Aorta (tissue), 5 donors: ENCODE data around the gene ATP6V0D1. TPM values are rescaled to one million over a fixed set of nuclear protein-coding genes. Genes with fewer than 3 reads are reported as not detected.
"Not testable (repeated sequence)": the region's sequence is repeated elsewhere in the genome, so short reads cannot be mapped to it uniquely, and the experiment has no call there.

ENCODE experiments used
- ATAC-seq: fragments of 200-7000 bp; cut with Tn5 transposase; one replicate; pipeline ENCODE4 v1.9.1; 2022; ENCODE audit warnings: moderate library complexity; ENCODE audit not compliant: low FRiP score
- DNase-seq, 2 donors: peaks; one replicate each; pipeline ENCODE4 v3.0.0-alpha.2; 2020
- H3K27ac ChIP-seq, 2 donors: one replicate each; pipeline ENCODE4 v1.5.1; 2013; ENCODE audit warnings: low read length in 2 of 2, mild to moderate bottlenecking in 2 of 2, moderate library complexity in 2 of 2, control low read depth in 1 of 2, inconsistent platforms in 1 of 2, low read depth in 1 of 2
- H3K27me3 ChIP-seq, 2 donors: one replicate each; pipeline ENCODE4 v1.6.1; 2013; ENCODE audit warnings: control low read depth in 1 of 2, low read length in 1 of 2, mild to moderate bottlenecking in 1 of 2, moderate library complexity in 1 of 2; ENCODE audit not compliant: insufficient read depth in 2 of 2, control insufficient read depth in 1 of 2
- H3K36me3 ChIP-seq, 2 donors: one replicate each; pipeline ENCODE4 v1.6.1; 2013; ENCODE audit warnings: control low read depth in 1 of 2, low read length in 1 of 2, mild to moderate bottlenecking in 1 of 2; ENCODE audit not compliant: insufficient read depth in 2 of 2, control insufficient read depth in 1 of 2
- H3K4me1 ChIP-seq, 2 donors: one replicate each; pipeline ENCODE4 v1.6.1; 2013; ENCODE audit warnings: low read length in 2 of 2, control low read depth in 1 of 2, mild to moderate bottlenecking in 1 of 2, moderate library complexity in 1 of 2; ENCODE audit not compliant: insufficient read depth in 2 of 2, control insufficient read depth in 1 of 2
- H3K4me3 ChIP-seq, 2 donors: one replicate each; pipeline ENCODE4 v1.5.1; 2013; ENCODE audit warnings: low read length in 2 of 2, control low read depth in 1 of 2, mild to moderate bottlenecking in 1 of 2
- H3K9me3 ChIP-seq: one replicate; pipeline ENCODE4 v1.6.1; 2013; ENCODE audit warnings: mild to moderate bottlenecking, low read length; ENCODE audit not compliant: control insufficient read depth
- WGBS, 2 donors: extraction: QIAGEN DNeasy Blood & Tissue Kit; methylation state at CpG; one replicate each; pipeline ENCODE4 v1.1.7; 2013; 5-methylcytosine and 5-hydroxymethylcytosine counted together
- intact Hi-C, 2 donors: fragments of 100-400 bp; cut with DNase I; formaldehyde crosslinking; loops; one replicate each; pipeline versions ENCODE4 v1.14.2 to v1.15.0; 2022
- polyA plus RNA-seq, 2 donors: library from polyadenylated mRNA; stranded (reverse); fragments of 200-250 nt; gene quantifications; one replicate each; pipeline ENCODE4 v1.2.3, GENCODE V29; 2013
- total RNA-seq, 2 donors: library from RNA; stranded (reverse); fragmentation: NEBNext Ultra II Directional; extraction: Animal tissue kit (Norgen Biotek cat#: 25700); gene quantifications; one replicate each; pipeline ENCODE4 v1.2.1, GENCODE V29; 2021
- donor health status: healthy with polysubstance abuse.
- donor health status: Bipolar disorder and iron deficiency.
- donor health status: DM: no; HTN: no; CAD: no.
- donor health status: DM: no; HTN: no; CAD: no.
- donor health status: DM: yes; HTN: yes; CAD: no.

The ATP6V0D1 gene
- total and polyA plus RNA-seq, 4 donors = 52.0 to 88.0 (median 60.3) TPM

GRCh38 chr16:67415421-67415820, 65.5 kb downstream of the ATP6V0D1 start:
- H3K4me3 ChIP-seq = peak overlapping the region in 1 of 2 donors; percentile 70
- WGBS, 2 donors = 88 to 91% methylated on average over 19 of the region's 19 CpGs
- H3K36me3 ChIP-seq, H3K27ac ChIP-seq, H3K9me3 ChIP-seq, ATAC-seq, intact Hi-C loops, H3K4me1 ChIP-seq, DNase-seq, H3K27me3 ChIP-seq: not testable (repeated sequence)

GRCh38 chr16:67413978-67414911, 66.7 kb downstream of the ATP6V0D1 start:
- ATAC-seq (no peak), DNase-seq (no peak)
- no peaks in the 10 kb centered on the region for H3K36me3 ChIP-seq
- no peak overlapping the region for H3K4me3 ChIP-seq
- H3K27ac ChIP-seq = no peak overlapping the region
- no peaks in the 10 kb centered on the region for H3K4me1 ChIP-seq
- intact Hi-C loops = no loop called here
- H3K9me3 ChIP-seq = no peaks in the 10 kb centered on the region
- no peaks in the 10 kb centered on the region for H3K27me3 ChIP-seq
- 65 to 70% methylated on average over 6 of the region's 6 CpGs for WGBS, 2 donors

GRCh38 chr16:67412294-67412693, 68.7 kb downstream of the ATP6V0D1 start:
- no peaks in the 10 kb centered on the region for H3K9me3 ChIP-seq
- no peaks in the 10 kb centered on the region for H3K27me3 ChIP-seq
- DNase-seq (no peak), ATAC-seq (no peak)
- no peaks in the 10 kb centered on the region for H3K36me3 ChIP-seq
- no peak overlapping the region for H3K4me3 ChIP-seq
- H3K27ac ChIP-seq = no peak overlapping the region
- no peaks in the 10 kb centered on the region for H3K4me1 ChIP-seq
- intact Hi-C loops = no loop called here
- 30 to 59% methylated on average over 2 of the region's 2 CpGs for WGBS, 2 donors

- intact Hi-C loops = no loop called here
- WGBS, 2 donors = 91 to 93% methylated on average over 3 of the region's 3 CpGs
- H3K4me3 ChIP-seq = no peak overlapping the region
- no peaks in the 10 kb centered on the region for H3K27me3 ChIP-seq
- DNase-seq (no peak), ATAC-seq (no peak)
- no peaks in the 10 kb centered on the region for H3K4me1 ChIP-seq
- H3K9me3 ChIP-seq = no peaks in the 10 kb centered on the region
- H3K36me3 ChIP-seq = no peaks in the 10 kb centered on the region
- H3K27ac ChIP-seq = no peak overlapping the region
Measured at GRCh38 chr16:67411339-67411738, 69.6 kb downstream of the ATP6V0D1 start.

GRCh38 chr16:67409631-67410030, 71.3 kb downstream of the ATP6V0D1 start:
- ATAC-seq (no peak), DNase-seq (no peak)
- H3K36me3 ChIP-seq = no peaks in the 10 kb centered on the region
- no peaks in the 10 kb centered on the region for H3K27me3 ChIP-seq
- H3K4me3 ChIP-seq = no peak overlapping the region
- no peaks in the 10 kb centered on the region for H3K4me1 ChIP-seq
- H3K9me3 ChIP-seq = no peaks in the 10 kb centered on the region
- 90 to 94% methylated on average over 9 of the region's 9 CpGs for WGBS, 2 donors
- intact Hi-C loops = no loop called here
- no peak overlapping the region for H3K27ac ChIP-seq

GRCh38 chr16:67407788-67408452, 73.0 kb downstream of the ATP6V0D1 start:
- intact Hi-C loops = no loop called here
- no peak overlapping the region for H3K4me3 ChIP-seq
- H3K36me3 ChIP-seq = no peaks in the 10 kb centered on the region
- DNase-seq (no peak), ATAC-seq (no peak)
- H3K27ac ChIP-seq = no peak overlapping the region
- 84 to 85% methylated on average over 6 of the region's 6 CpGs for WGBS, 2 donors
- H3K4me1 ChIP-seq = no peaks in the 10 kb centered on the region
- H3K27me3 ChIP-seq = no peaks in the 10 kb centered on the region
- H3K9me3 ChIP-seq = no peaks in the 10 kb centered on the region

GRCh38 chr16:67407176-67407787, 73.7 kb downstream of the ATP6V0D1 start:
- whole genome bisulfite sequencing, 2 donors = 91 to 96% methylated on average over 7 of the region's 7 CpGs
- no peak for ATAC-seq
- intact Hi-C loops = no loop called here

GRCh38 chr16:67406111-67406971, 74.6 kb downstream of the ATP6V0D1 start:
- ATAC-seq (peak; percentile 68), DNase-seq (no peak)
- H3K27ac ChIP-seq = no peak overlapping the region
- H3K4me3 ChIP-seq = no peak overlapping the region
- 64 to 74% methylated on average over 18 of the region's 18 CpGs for WGBS, 2 donors
- H3K27me3 ChIP-seq = no peaks in the 10 kb centered on the region
- H3K4me1 ChIP-seq = no peaks in the 10 kb centered on the region
- no peaks in the 10 kb centered on the region for H3K36me3 ChIP-seq
- intact Hi-C loops = no loop called here
- H3K9me3 ChIP-seq = no peaks in the 10 kb centered on the region

More at GRCh38 chr16:67407176-67407787, 73.7 kb downstream of the ATP6V0D1 start:
- H3K27ac ChIP-seq = no peak overlapping the region
- no peak overlapping the region for H3K4me3 ChIP-seq
- H3K27me3 ChIP-seq = no peaks in the 10 kb centered on the region
- H3K9me3 ChIP-seq = no peaks in the 10 kb centered on the region
- DNase-seq = no peak
- H3K36me3 ChIP-seq = no peaks in the 10 kb centered on the region
- no peaks in the 10 kb centered on the region for H3K4me1 ChIP-seq
